AG10803 (cell line): ENCODE results near the gene KLHL35.

Source experiments
- DNase-seq: peaks from one replicate; pipeline ENCODE4 v3.0.0; 2010; ENCODE audit warnings: low read depth
- H3K4me3 ChIP-seq: 2 replicates; pipeline ENCODE4 v1.5.1; 2011; ENCODE audit warnings: mild to moderate bottlenecking, low read length, control low read depth
- CTCF ChIP-seq: conservative IDR thresholded peaks from 2 replicates; pipeline ENCODE4 v1.5.1; 2011; ENCODE audit warnings: mild to moderate bottlenecking, low read length, control low read depth, inconsistent platforms

KLHL35 gene

GRCh38 chr11:75439495-75440120, 6.6 kb upstream of the KLHL35 start:
- no peak overlapping the region for H3K4me3 ChIP-seq
- DNase-seq, result no peak
- TF ChIP-seq CTCF, result no peak

- no peak for DNase-seq
- no peak for TF ChIP-seq CTCF
- H3K4me3 ChIP-seq, result no peak overlapping the region
Observed at GRCh38 chr11:75439026-75439425, 6.0 kb upstream of the KLHL35 start.

- DNase-seq, result peak; percentile 20
- TF ChIP-seq CTCF, result no peak
- H3K4me3 ChIP-seq, result no peak overlapping the region
Observed at GRCh38 chr11:75437966-75438659, 5.1 kb upstream of the KLHL35 start.

GRCh38 chr11:75436806-75437205, 3.8 kb upstream of the KLHL35 start:
- no peak overlapping the region for H3K4me3 ChIP-seq
- TF ChIP-seq CTCF, result no peak
- DNase-seq, result no peak

GRCh38 chr11:75435571-75435925, 2.5 kb upstream of the KLHL35 start:
- TF ChIP-seq CTCF, result no peak
- no peak overlapping the region for H3K4me3 ChIP-seq
- DNase-seq, result no peak

GRCh38 chr11:75434886-75435570, 2.0 kb upstream of the KLHL35 start:
- DNase-seq, result no peak
- no peak overlapping the region for H3K4me3 ChIP-seq
- no peak for TF ChIP-seq CTCF

- DNase-seq, result no peak
- TF ChIP-seq CTCF, result no peak
- H3K4me3 ChIP-seq, result no peak overlapping the region
Observed at GRCh38 chr11:75434051-75434450, 1.0 kb upstream of the KLHL35 start.
